Esophagus squamous epithelium (tissue), 4 donors: ENCODE results near the gene WDR45.

Experiments
- POLR2A ChIP-seq, 4 donors: fragments of 450-650 bp; IDR thresholded peaks; one replicate each; pipeline ENCODE4 v1.6.1; 2017; ENCODE audit warnings: antibody characterized with exemption in 4 of 4, mild to moderate bottlenecking in 4 of 4, moderate library complexity in 3 of 4
- TF ChIP-seq, protein P1 (sequence below), 6 experiments: fragments of 450-650 bp in 4 of 6; fragments of 200-600 bp in 2 of 6; sonication (generic) in 2 of 6; IDR thresholded peaks; one replicate each; pipeline ENCODE4 v1.5.1; 2016 to 2019; ENCODE audit warnings: antibody characterized with exemption in 6 of 6, mild to moderate bottlenecking in 4 of 6, moderate library complexity in 4 of 6

DNA sequence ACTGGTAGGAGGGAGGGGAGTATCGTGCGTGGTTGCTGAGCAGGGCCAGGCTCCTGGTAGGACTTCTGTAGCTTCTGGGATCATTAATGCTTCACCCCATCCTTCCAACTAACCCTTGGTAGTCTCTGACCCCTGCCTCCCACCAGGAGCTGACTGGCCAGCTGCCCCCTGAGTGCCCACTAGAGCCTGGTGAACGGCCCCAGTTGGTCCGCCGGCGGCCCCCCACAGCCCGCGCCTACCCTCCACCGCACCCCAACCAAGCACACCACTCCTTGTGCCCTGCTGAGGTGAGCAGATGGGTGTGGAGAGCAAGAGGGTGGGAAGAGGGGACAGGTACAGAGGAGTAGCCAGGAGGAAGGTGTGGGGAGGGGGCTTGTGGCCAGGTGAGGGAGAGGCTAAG lies 16.0 kb downstream of the WDR45 start:
- no peak for TF ChIP-seq POLR2A (IDR thresholded peaks at IDR 0.05)
- TF ChIP-seq, protein P1, sequence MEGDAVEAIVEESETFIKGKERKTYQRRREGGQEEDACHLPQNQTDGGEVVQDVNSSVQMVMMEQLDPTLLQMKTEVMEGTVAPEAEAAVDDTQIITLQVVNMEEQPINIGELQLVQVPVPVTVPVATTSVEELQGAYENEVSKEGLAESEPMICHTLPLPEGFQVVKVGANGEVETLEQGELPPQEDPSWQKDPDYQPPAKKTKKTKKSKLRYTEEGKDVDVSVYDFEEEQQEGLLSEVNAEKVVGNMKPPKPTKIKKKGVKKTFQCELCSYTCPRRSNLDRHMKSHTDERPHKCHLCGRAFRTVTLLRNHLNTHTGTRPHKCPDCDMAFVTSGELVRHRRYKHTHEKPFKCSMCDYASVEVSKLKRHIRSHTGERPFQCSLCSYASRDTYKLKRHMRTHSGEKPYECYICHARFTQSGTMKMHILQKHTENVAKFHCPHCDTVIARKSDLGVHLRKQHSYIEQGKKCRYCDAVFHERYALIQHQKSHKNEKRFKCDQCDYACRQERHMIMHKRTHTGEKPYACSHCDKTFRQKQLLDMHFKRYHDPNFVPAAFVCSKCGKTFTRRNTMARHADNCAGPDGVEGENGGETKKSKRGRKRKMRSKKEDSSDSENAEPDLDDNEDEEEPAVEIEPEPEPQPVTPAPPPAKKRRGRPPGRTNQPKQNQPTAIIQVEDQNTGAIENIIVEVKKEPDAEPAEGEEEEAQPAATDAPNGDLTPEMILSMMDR (IDR thresholded peaks at IDR 0.05), result no peak
